Adrenal gland (tissue), 5 donors: ENCODE results near the gene RNF44.

Experiments used
- CTCF ChIP-seq, 6 experiments: fragments of 450-650 bp in 4 of 6; fragments of 200-600 bp in 2 of 6; sonication (generic) in 1 of 6; IDR thresholded peaks; 1 replicate in 5 of 6; 2 replicates in 1 of 6; pipeline versions ENCODE4 v1.5.1 to v1.8.0; 2016 to 2021; ENCODE audit warnings: antibody characterized with exemption in 6 of 6, mild to moderate bottlenecking in 2 of 6, moderate library complexity in 1 of 6
- POLR2A ChIP-seq, 2 donors: fragments of 450-650 bp; IDR thresholded peaks; one replicate each; pipeline ENCODE4 v1.6.1; 2017; ENCODE audit warnings: antibody characterized with exemption in 2 of 2, mild to moderate bottlenecking in 2 of 2, moderate library complexity in 1 of 2
- donor health status: DM: no; HTN: no; CAD: no.

DNA sequence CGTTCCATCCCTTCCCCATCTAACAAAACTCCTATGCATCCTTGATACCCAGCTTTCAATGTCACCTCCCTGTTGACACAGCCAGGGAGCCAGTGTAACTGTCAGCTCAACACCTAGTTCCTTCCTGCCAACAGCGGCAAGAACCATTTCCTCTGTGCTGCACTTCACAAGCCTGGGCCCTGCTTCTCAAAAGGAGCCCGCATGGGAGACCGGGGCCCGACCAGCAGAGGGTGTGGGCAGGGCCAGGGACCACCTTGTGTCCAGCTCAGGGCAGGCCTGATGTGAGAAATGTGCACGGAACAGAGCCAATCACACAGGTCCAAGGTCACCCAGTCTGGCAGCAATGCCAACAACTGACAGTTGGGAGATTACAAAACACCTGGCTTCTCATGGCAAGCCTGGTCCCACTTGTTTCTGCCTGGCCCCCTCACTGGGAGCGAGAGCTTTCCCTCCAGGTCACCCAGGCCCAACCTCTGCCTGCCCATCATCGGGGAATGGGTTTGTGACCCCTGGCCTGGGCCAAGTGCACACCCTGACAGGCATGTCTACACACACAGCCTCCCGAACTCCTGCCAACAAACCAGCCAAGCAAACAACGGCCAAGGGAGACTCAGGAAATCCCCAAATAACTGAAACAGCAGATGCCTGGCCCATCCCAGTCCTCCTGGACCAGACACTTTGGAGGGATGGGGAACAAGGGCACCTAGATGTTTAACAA lies 3.1 kb downstream of the RNF44 start:
- TF ChIP-seq CTCF (IDR thresholded peaks at IDR 0.05) (no peak), POLR2A (IDR thresholded peaks at IDR 0.05) (no peak)
